G401.6 (cell line): ENCODE data around the gene RC3H2.

Source experiments
- FAIRE-seq: peaks from 2 replicates; lab custom pipeline; 2012; peaks lifted over from hg19 to GRCh38; lab: Jason Lieb, UNC

Gene RC3H2

GRCh38 chr9:122806661-122807060, 98.5 kb downstream of the RC3H2 start:
- FAIRE-seq = no peak

- FAIRE-seq = no peak
Observed at GRCh38 chr9:122800066-122801060, 104.8 kb downstream of the RC3H2 start, which contains the start of gene OR1K1. Gene OR1K1, plus strand, starts transcription at chr9:122800123. Its CDS starts 0 bp downstream, at chr9:122800123.

GRCh38 chr9:122797316-122798063, 107.7 kb downstream of the RC3H2 start:
- FAIRE-seq = no peak
